ENCODE data around the gene HDAC7. TPM values are rescaled to one million over a fixed set of nuclear protein-coding genes. Genes with fewer than 3 reads are reported as not detected.

Gene HDAC7
- total RNA-seq, 1 experiment from 2014 or later: 44.2 TPM

GRCh38 chr12:47835831-47836155 lies 16.1 kb upstream of the HDAC7 start:
- H2AFZ ChIP-seq (ENCODE audit: low read length): no peak overlapping the region
- ATAC-seq (peak; percentile 61), DNase-seq (peak; percentile 88)
- peak overlapping the region; percentile 45 for H3K4me2 ChIP-seq (ENCODE audit: low read length)
- ChIA-PET CTCF (interaction anchor here (1.1 to 1.4 kb wide), 2 partner anchors 15 to 94 kb away, joined by 3 to 9 read pairs; no protein-coding TSS in a partner anchor), POLR2A (ENCODE audit: unreplicated experiment) (interaction anchor here (0.9 kb wide), 1 partner anchor 15 kb away, joined by 15 read pairs; no protein-coding TSS in a partner anchor)
- peaks cover 25% of the 10 kb centered on the region for H3K4me1 ChIP-seq (ENCODE audit: insufficient read depth, low read length)
- H3K36me3 ChIP-seq (ENCODE audit: low read depth, low read length): no peaks in the 10 kb centered on the region
- no TSS peak for BruUV-seq (replicated peaks)
- TF ChIP-seq EZH2 (IDR thresholded peaks at IDR 0.05; ENCODE audit: low read length, unreplicated experiment): no peak
- TF ChIP-seq CTCF (conservative IDR thresholded peaks at IDR 0.05; ENCODE audit: low read depth, low read length): no peak
- no peak for TF ChIP-seq EZH2phosphoT487 (IDR thresholded peaks at IDR 0.05; ENCODE audit: borderline replicate concordance, low read length)
- H4K20me1 ChIP-seq (ENCODE audit: low read length): no peaks in the 10 kb centered on the region
- intact Hi-C loops (cut with micrococcal nuclease): no loop called here
- H3K9ac ChIP-seq (ENCODE audit: low read length): no peak overlapping the region
- no peaks in the 10 kb centered on the region for H3K9me2 ChIP-seq (replicated peaks; ENCODE audit: low read length)
- no peaks in the 10 kb centered on the region for H3K27me3 ChIP-seq (ENCODE audit: low read length)
- 0 out of 2 replicates have a peak overlapping the region, but pooled peaks have one; percentile 0 for H3K27ac ChIP-seq (ENCODE audit: low read length)
- H3K79me2 ChIP-seq (ENCODE audit: low read length): no peaks in the 10 kb centered on the region
- no peak overlapping the region for H3K4me3 ChIP-seq (ENCODE audit: low read length)
- no peaks in the 10 kb centered on the region for H3K9me3 ChIP-seq (ENCODE audit: low read length)
- no peaks in the 10 kb centered on the region for H3F3A ChIP-seq (ENCODE audit: low read length, unreplicated experiment)

GRCh38 chr12:47835006-47835830 lies 15.5 kb upstream of the HDAC7 start:
- Histone ChIP-seq H3K4me2 (ENCODE audit: low read length) (peak overlapping the region; percentile 45), H3K79me2 (ENCODE audit: low read length) (no peaks in the 10 kb centered on the region), H3K4me1 (ENCODE audit: insufficient read depth, low read length) (peaks cover 25% of the 10 kb centered on the region), H3K9ac (ENCODE audit: low read length) (no peak overlapping the region), H3F3A (ENCODE audit: low read length, unreplicated experiment) (no peaks in the 10 kb centered on the region), H3K27me3 (ENCODE audit: low read length) (no peaks in the 10 kb centered on the region), H3K4me3 (ENCODE audit: low read length) (no peak overlapping the region), H3K9me2 (replicated peaks; ENCODE audit: low read length) (no peaks in the 10 kb centered on the region), H4K20me1 (ENCODE audit: low read length) (no peaks in the 10 kb centered on the region), H3K27ac (ENCODE audit: low read length) (no peak overlapping the region), H3K9me3 (ENCODE audit: low read length) (no peaks in the 10 kb centered on the region), H3K36me3 (ENCODE audit: low read depth, low read length) (no peaks in the 10 kb centered on the region), H2AFZ (ENCODE audit: low read length) (no peak overlapping the region)
- no TSS peak for BruUV-seq (replicated peaks)
- ChIA-PET POLR2A (ENCODE audit: unreplicated experiment) (interaction anchor here (0.9 kb wide), 1 partner anchor 15 kb away, joined by 15 read pairs; no protein-coding TSS in a partner anchor), CTCF (interaction anchor here (1.1 to 1.4 kb wide), 2 partner anchors 15 to 94 kb away, joined by 3 to 9 read pairs; no protein-coding TSS in a partner anchor)
- TF ChIP-seq CTCF (conservative IDR thresholded peaks at IDR 0.05; ENCODE audit: low read depth, low read length): no peak
- no peak for TF ChIP-seq EZH2phosphoT487 (IDR thresholded peaks at IDR 0.05; ENCODE audit: borderline replicate concordance, low read length)
- no peak for TF ChIP-seq EZH2 (IDR thresholded peaks at IDR 0.05; ENCODE audit: low read length, unreplicated experiment)
- no peak for ATAC-seq
- intact Hi-C loops (cut with micrococcal nuclease): no loop called here
- DNase-seq: no peak

All from PC-3 (cell line).